ENCODE data around the gene DBNDD2. TPM values are rescaled to one million over a fixed set of nuclear protein-coding genes. Genes with fewer than 3 reads are reported as not detected.
A peak's percentile ranks its signal among the peaks of the same experiment; 100 is the strongest.

Gene DBNDD2
- total RNA-seq, 1 donor from 2014 or later = 82.2 TPM

- peak; percentile 92 for DNase-seq
- TF ChIP-seq CTCF (IDR thresholded peaks at IDR 0.05) = peak; percentile 88
- H3K27ac ChIP-seq = peak overlapping the region; percentile 71
- ATAC-seq = peak; percentile 91
- peaks cover 3% of the 10 kb centered on the region for H3K36me3 ChIP-seq
- intact Hi-C loops (cut with DNase I) = no loop called here
- H3K27me3 ChIP-seq (ENCODE audit: low read depth) = no peaks in the 10 kb centered on the region
- H3K9me3 ChIP-seq = no peaks in the 10 kb centered on the region
- peaks cover 37% of the 10 kb centered on the region for H3K4me1 ChIP-seq
- peak overlapping the region; percentile 61 for H3K4me3 ChIP-seq
These were observed 34.6 kb upstream of the DBNDD2 start for GRCh38 chr20:45373353-45374100.

- H3K36me3 ChIP-seq = no peaks in the 10 kb centered on the region
- H3K27me3 ChIP-seq (ENCODE audit: low read depth) = no peaks in the 10 kb centered on the region
These were observed 34.0 kb upstream of the DBNDD2 start for GRCh38 chr20:45374101-45374467.

GRCh38 chr20:45374966-45375365 lies 33.1 kb upstream of the DBNDD2 start:
- H3K27me3 ChIP-seq (ENCODE audit: low read depth) = no peaks in the 10 kb centered on the region
- H3K4me3 ChIP-seq = no peak overlapping the region
- H3K9me3 ChIP-seq = no peaks in the 10 kb centered on the region
- no peaks in the 10 kb centered on the region for H3K36me3 ChIP-seq
- peaks cover 26% of the 10 kb centered on the region for H3K4me1 ChIP-seq
- DNase-seq = no peak
- TF ChIP-seq CTCF (IDR thresholded peaks at IDR 0.05) = no peak
- no peak overlapping the region for H3K27ac ChIP-seq
- intact Hi-C loops (cut with DNase I) = no loop called here
- no peak for ATAC-seq

More at GRCh38 chr20:45374101-45374467, 34.0 kb upstream of the DBNDD2 start:
- DNase-seq (no peak), ATAC-seq (no peak)
- intact Hi-C loops (cut with DNase I) = no loop called here
- no peak for TF ChIP-seq CTCF (IDR thresholded peaks at IDR 0.05)
- Histone ChIP-seq H3K4me3 (peak overlapping the region; percentile 61), H3K27ac (peak overlapping the region; percentile 71), H3K4me1 (peaks cover 32% of the 10 kb centered on the region), H3K9me3 (no peaks in the 10 kb centered on the region)

GRCh38 chr20:45377269-45377668 lies 30.8 kb upstream of the DBNDD2 start:
- H3K27ac ChIP-seq = no peak overlapping the region
- peak; percentile 66 for DNase-seq
- intact Hi-C loops (cut with DNase I) = no loop called here
- no peaks in the 10 kb centered on the region for H3K9me3 ChIP-seq
- H3K27me3 ChIP-seq (ENCODE audit: low read depth) = no peaks in the 10 kb centered on the region
- H3K4me3 ChIP-seq = no peak overlapping the region
- no peaks in the 10 kb centered on the region for H3K36me3 ChIP-seq
- H3K4me1 ChIP-seq = peaks cover 23% of the 10 kb centered on the region
- TF ChIP-seq CTCF (IDR thresholded peaks at IDR 0.05) = no peak
- ATAC-seq = peak; percentile 73 to 78

GRCh38 chr20:45378191-45378590 lies 29.9 kb upstream of the DBNDD2 start, which contains the start of gene TP53TG5:
Gene TP53TG5, minus strand, starts transcription at chr20:45378325. Its CDS starts 89 bp downstream, at chr20:45378236.
- intact Hi-C loops (cut with DNase I) = no loop called here
- Histone ChIP-seq H3K9me3 (no peaks in the 10 kb centered on the region), H3K4me3 (no peak within 1 kb of the TSS), H3K36me3 (no peaks in the 10 kb centered on the region), H3K27me3 (ENCODE audit: low read depth) (no peaks in the 10 kb centered on the region), H3K4me1 (peaks cover 14% of the 10 kb centered on the region), H3K27ac (no peak within 1 kb of the TSS)
- DNase-seq (no peak), ATAC-seq (no peak)
- no peak for TF ChIP-seq CTCF (IDR thresholded peaks at IDR 0.05)

Data from lower lobe of right lung (tissue), 2 donors.